AG04450 (cell line): ENCODE measurements around the gene RALGDS. TPM values are rescaled to one million over a fixed set of nuclear protein-coding genes. Genes with fewer than 3 reads are reported as not detected.
"Not testable (repeated sequence)": the region's sequence is repeated elsewhere in the genome, so short reads cannot be mapped to it uniquely, and the experiment has no call there.

Source experiments
- CTCF ChIA-PET: fragments of 300-600, 350-600 bp; formaldehyde crosslinking; extraction: SDS; loops from one replicate; lab custom pipeline; 2022; ENCODE audit warnings: antibody characterized with exemption, inconsistent platforms; lab: Charles Lee
- POLR2A ChIA-PET: fragments of 350-600 bp; formaldehyde crosslinking; extraction: SDS; loops from one replicate; lab custom pipeline; 2021; ENCODE audit warnings: antibody characterized with exemption, inconsistent platforms; lab: Yijun Ruan, JAX
- DNase-seq: peaks from one replicate; pipeline ENCODE4 v3.0.0-alpha.2; 2011; ENCODE audit warnings: low read depth, low spot score
- H3K27ac ChIP-seq: one replicate; pipeline ENCODE4 v1.5.1; 2012; ENCODE audit warnings: low read depth, low read length, control low read depth
- H3K27me3 ChIP-seq: one replicate; pipeline ENCODE4 v1.6.0; 2012; ENCODE audit warnings: low read length; ENCODE audit not compliant: control insufficient read depth, insufficient read depth
- H3K4me3 ChIP-seq: 2 replicates; pipeline ENCODE4 v1.5.1; 2011; ENCODE audit warnings: mild to moderate bottlenecking, low read depth, low read length, control low read depth
- H3K9me3 ChIP-seq: 2 replicates; pipeline ENCODE4 v1.5.1; 2012; ENCODE audit warnings: low read length; ENCODE audit not compliant: control insufficient read depth, insufficient read depth
- CTCF ChIP-seq: IDR thresholded peaks from 2 replicates; pipeline ENCODE4 v1.5.1; 2011; ENCODE audit warnings: low read depth, low read length, control low read depth, inconsistent platforms
- polyA plus RNA-seq: library from polyadenylated mRNA; depleted of rRNA; stranded (reverse); fragments of >200 nt; gene quantifications from 2 replicates; pipeline ENCODE4 v1.2.3, GENCODE V29; 2011

RALGDS gene
- polyA plus RNA-seq, 1 experiment: 19.1 TPM

GRCh38 chr9:133063500-133064231 lies 57.4 kb downstream of the RALGDS start:
- Histone ChIP-seq H3K27ac (no peak overlapping the region), H3K4me3 (no peak overlapping the region), H3K27me3 (no peaks in the 10 kb centered on the region), H3K9me3 (no peaks in the 10 kb centered on the region)
- ChIA-PET CTCF (interaction anchor here (0.6 to 0.9 kb wide), 3 partner anchors 42 to 126 kb away, joined by 3 to 4 read pairs (median 3); no protein-coding TSS in a partner anchor), POLR2A (interaction anchor here (0.6 to 0.7 kb wide), 2 partner anchors 15 to 62 kb away, joined by 3 to 4 read pairs; no protein-coding TSS in a partner anchor)
- no peak for TF ChIP-seq CTCF
- no peak for DNase-seq

DNA sequence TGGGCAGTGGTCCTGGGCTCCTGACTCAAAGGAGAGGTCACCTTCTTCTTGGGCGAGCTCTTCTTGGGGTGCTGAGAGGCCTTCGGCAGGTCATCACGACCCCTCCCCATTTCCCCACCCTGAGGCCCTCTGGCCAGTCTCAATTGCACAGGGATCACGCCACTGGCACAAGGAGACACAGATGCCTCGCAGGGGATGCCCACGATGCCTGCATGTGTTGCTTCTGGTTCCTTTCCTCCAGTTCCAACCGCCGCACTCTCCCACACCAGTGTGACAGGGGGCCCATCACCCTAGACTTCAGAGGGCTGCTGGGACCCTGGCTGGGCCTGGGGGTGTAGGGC lies 57.9 kb downstream of the RALGDS start:
- CTCF ChIA-PET: interaction anchor here (0.6 to 0.9 kb wide), 2 partner anchors 41 to 100 kb away, joined by 3 read pairs; no protein-coding TSS in a partner anchor
- POLR2A ChIA-PET: interaction anchor here (0.6 to 0.7 kb wide), 2 partner anchors 14 to 62 kb away, joined by 3 to 4 read pairs; no protein-coding TSS in a partner anchor

DNA sequence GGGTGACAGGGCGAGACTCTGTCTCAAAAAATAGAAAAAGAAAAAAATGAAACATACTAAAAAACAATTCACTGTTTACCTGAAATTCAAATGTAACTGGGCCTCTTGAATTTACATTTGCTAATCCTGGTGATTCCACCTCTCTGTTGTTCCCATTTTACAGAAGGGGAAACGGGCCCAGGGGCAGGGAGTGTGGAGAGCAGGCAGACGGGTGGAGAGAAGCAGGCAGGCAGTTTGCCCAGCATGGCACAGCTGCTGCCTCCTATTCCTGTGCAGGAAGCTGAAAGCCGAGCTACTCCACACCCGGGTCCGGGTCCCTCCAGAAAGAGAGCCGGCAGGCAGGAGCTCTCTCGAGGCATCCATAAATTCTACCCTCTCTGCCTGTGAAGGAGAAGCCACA lies 58.5 kb downstream of the RALGDS start:
- H3K9me3 ChIP-seq, H3K27ac ChIP-seq, H3K27me3 ChIP-seq, POLR2A ChIA-PET, DNase-seq, H3K4me3 ChIP-seq, CTCF ChIA-PET: not testable (repeated sequence)

More for the DNA sequence above, 57.9 kb downstream of the RALGDS start:
- TF ChIP-seq CTCF: no peak
- H3K9me3 ChIP-seq: no peaks in the 10 kb centered on the region
- no peak for DNase-seq
- no peak overlapping the region for H3K27ac ChIP-seq
- H3K27me3 ChIP-seq: no peaks in the 10 kb centered on the region
- no peak overlapping the region for H3K4me3 ChIP-seq

- H3K4me3 ChIP-seq, CTCF ChIA-PET, H3K27ac ChIP-seq, DNase-seq, H3K27me3 ChIP-seq, H3K9me3 ChIP-seq: not testable (repeated sequence)
- POLR2A ChIA-PET: interaction anchor here (0.8 kb wide), 1 partner anchor 343 kb away, joined by 3 read pairs; no protein-coding TSS in a partner anchor
Observed at GRCh38 chr9:133061764-133062145, 59.3 kb downstream of the RALGDS start, which contains the start of gene CEL. Gene CEL (plus strand): TSS chr9:133061981. CDS start chr9:133062003, 22 bp downstream.

GRCh38 chr9:133061019-133061763 lies 59.8 kb downstream of the RALGDS start:
- H3K27ac ChIP-seq, H3K27me3 ChIP-seq, DNase-seq, H3K9me3 ChIP-seq, H3K4me3 ChIP-seq, CTCF ChIA-PET: not testable (repeated sequence)
- POLR2A ChIA-PET: interaction anchor here (0.8 kb wide), 1 partner anchor 344 kb away, joined by 3 read pairs; no protein-coding TSS in a partner anchor

GRCh38 chr9:133060417-133060841 lies 60.6 kb downstream of the RALGDS start:
- Histone ChIP-seq H3K27me3 (no peaks in the 10 kb centered on the region), H3K27ac (no peak overlapping the region), H3K4me3 (no peak overlapping the region), H3K9me3 (no peaks in the 10 kb centered on the region; the same call in 1 of the 2 replicates)
- ChIA-PET POLR2A (no interaction called here), CTCF (no interaction called here)
- TF ChIP-seq CTCF: no peak
- DNase-seq: no peak
